Limb (tissue), 2 donors: Measurements from ENCODE around the gene RETN.
"Not testable (repeated sequence)": the region's sequence is repeated elsewhere in the genome, so short reads cannot be mapped to it uniquely, and the experiment has no call there.

ENCODE experiments used
- DNase-seq, 2 donors: peaks; one replicate each; pipeline ENCODE4 v3.0.0-alpha.2; 2016; ENCODE audit errors: extremely low spot score in 2 of 2

Gene RETN

DNA sequence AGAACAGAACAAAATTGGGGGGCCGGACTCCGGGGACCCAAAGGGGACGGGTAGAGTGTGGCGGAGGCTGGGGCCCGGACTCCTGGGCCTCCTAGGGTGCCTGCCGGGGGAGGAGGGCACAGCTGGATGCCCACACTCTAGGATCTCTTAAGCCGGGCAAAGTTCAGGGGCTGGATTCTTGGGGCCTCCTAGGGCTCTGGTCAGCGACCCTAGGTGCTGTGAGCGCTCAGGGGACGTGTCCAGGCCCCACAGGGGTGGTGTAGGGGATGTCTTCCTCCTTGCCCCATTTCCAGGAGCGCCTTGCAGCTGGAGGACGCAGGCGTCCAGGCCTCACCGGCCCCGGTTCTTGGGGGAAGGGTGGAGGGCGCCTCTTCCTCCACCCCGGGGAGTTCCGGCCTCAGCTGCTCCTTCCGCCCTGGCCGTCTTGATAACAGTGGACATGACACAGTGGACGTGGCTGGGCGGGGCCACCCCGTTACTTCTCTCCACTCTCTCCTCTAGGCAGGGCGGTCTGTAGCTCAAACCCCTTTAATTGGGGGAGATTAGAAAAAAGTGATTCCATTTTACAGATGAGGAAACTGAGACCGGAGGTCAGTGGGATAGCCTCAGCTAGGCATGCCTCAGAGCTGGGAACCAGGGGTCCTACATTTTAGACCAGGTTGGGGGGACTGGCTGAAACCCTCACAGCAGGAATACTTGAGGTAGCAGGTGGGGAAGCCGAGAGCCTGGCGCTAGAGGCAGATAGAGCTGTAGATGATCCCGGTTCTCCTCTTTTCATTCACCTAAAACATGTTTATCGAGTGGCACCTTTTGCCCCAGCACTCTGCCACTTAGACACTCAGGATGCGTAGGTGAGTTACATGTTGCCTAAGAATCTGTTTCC lies 31.2 kb upstream of the RETN start:
- DNase-seq = no peak

DNA sequence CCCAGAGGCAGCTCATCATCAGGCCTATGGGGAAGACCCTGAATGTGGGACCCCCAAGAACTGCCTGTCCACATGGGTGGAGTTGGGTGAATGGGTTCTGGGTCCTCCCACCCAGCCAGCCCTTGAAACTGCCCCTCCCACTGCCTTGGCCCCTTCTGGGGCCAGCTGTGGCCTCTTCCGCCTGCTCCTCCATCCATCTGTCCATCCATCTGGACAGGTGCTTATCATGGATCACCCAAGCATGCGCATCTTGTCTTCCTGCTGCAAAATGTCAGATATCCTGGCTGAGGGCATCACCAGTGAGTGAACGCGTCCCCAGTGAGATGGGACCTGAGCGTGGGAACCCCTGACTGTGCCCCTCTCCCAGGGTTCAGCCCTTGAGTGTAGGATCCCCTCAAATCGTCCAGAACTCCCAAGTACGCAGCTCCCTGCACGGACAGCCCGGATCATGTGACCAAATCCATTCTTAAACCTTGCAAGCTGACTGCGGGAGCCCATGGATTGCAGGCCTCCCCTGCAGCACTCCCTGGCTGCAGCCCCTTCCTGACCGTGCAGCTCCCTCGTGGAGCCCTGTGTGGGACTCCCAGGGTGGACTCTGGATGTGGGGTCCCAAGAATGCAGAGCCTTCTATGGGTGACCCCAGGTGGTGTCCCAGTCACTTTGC lies 29.9 kb upstream of the RETN start:
- DNase-seq = no peak

DNA sequence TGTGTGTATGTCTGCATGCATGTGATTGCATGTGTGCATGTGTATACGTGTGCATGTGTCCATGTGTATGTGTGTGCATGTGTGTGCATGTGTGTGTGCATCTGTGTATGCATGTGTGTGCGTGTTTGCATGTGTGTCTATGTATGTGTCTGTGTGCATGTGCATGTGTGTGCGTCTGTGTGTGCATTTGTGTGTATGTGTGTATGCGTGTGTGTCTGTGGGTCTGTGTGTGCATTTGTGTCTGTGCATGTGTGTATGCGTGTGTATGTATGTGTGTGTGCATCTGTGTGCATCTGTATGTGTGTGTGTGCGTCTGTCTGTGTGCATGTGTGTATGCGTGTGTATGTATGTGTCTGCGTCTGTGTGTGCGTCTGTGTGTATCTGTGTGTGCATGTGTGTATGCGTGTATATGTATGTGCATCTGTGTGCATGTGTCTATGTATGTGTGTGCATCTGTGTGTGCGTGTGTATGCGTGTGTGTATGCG lies 28.9 kb upstream of the RETN start:
- DNase-seq = no peak

DNA sequence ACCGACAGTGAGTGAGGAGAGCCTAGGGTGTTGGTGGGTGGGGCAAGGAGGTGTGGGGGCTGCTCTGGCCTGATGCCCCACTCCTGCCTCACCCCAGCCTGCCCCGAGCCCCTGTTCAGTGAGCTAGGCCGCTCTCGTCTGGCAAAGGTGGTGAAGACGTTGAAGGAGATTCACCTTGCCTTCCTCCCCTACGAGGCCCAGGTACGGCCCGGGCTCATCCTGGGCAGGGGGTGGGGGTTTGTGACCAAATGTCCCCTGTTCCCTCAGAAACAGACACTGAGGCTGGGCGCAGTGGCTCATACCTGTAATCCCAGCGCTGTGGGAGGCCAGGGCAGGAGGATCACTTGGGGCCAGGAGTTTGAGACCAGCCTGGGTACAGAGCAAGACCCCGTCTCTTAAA lies 28.0 kb upstream of the RETN start:
- DNase-seq = no peak

DNA sequence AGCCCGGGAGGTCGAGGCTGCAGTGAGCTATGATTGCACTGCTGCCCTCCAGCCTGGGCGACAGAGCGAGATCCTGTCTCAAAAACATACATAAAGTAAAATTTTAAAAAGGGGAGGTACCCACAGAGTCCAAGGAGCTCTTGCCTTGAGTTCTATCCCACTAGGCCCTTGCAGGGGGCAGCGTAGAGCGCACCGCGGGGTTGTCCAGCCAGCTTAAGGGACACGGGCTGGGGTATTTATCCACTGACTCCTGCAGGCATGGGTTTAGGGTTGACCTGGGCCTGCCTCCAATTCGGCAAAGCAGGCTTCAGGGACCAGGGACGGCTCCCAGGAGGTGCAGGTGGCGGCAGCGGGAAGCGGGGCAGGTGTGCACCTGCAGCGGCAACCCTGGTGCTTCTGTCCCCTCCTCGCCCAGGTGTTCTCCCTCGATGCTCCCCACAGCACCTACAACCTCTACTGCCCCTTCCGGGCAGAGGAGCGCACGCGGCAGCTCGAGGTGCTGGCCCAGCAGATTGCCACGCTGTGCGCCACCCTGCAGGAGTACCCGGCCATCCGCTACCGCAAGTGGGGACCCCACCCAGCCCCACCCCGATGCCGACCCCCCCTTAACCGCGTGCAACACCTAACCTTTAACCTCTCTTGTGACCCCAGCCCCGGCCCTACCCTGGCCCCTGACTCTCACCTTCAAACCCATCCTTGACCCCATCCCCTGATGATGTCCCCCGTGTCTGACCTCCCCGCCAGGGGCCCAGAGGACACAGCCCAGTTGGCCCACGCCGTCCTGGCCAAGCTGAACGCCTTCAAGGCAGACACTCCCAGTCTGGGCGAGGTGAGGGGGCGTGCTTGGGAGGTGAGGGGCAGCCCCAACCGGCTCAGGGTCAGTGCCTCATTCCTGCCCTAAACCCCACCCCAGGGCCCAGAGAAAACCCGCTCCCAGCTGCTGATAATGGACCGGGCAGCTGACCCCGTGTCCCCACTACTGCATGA lies 27.3 kb upstream of the RETN start:
- no peak for DNase-seq

DNA sequence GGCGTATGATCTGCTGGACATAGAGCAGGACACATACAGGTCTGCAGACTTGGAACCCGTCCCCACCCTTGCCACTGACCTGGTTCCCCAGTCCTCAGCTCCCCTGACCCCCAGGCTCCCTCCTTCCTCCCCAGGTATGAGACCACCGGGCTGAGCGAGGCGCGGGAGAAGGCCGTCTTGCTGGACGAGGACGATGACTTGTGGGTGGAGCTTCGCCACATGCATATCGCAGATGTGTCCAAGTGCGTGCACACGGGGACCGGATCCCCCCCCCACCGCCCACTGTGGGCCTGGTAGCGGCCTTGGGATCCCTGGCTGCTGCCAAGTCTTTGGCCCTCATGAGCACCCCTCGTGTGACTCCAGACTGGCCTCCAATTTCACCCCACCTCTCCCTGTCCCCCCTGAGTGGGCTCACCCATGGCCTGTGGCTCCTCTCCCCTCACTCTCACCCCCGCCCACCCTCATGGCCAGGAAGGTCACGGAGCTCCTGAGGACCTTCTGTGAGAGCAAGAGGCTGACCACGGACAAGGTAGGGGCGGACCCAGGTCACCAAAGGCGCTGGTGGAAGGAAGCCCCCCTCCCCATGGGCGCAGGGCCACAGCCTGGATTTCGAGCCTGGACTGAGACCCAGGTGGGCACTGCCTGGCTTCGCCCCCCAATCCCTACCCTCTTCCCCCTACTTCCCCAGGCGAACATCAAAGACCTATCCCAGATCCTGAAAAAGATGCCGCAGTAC lies 26.4 kb upstream of the RETN start:
- DNase-seq = no peak

DNA sequence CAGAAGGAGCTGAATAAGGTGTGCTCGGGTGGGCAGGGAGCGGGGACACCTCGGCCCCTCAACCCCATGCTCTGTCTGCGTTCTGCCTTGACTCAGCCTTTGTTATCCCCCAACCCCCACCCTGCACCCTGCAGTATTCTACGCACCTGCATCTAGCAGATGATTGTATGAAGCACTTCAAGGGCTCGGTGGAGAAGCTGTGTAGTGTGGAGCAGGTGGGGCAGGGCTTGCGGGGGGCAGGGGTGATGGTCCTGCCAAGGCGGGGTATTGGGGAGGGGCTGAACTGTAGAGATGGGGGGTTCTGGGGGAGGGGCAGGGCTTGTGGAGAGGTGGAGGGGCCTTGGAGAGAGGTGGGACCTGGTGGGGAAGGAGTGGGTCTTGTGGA lies 25.8 kb upstream of the RETN start:
- DNase-seq = no peak

DNA sequence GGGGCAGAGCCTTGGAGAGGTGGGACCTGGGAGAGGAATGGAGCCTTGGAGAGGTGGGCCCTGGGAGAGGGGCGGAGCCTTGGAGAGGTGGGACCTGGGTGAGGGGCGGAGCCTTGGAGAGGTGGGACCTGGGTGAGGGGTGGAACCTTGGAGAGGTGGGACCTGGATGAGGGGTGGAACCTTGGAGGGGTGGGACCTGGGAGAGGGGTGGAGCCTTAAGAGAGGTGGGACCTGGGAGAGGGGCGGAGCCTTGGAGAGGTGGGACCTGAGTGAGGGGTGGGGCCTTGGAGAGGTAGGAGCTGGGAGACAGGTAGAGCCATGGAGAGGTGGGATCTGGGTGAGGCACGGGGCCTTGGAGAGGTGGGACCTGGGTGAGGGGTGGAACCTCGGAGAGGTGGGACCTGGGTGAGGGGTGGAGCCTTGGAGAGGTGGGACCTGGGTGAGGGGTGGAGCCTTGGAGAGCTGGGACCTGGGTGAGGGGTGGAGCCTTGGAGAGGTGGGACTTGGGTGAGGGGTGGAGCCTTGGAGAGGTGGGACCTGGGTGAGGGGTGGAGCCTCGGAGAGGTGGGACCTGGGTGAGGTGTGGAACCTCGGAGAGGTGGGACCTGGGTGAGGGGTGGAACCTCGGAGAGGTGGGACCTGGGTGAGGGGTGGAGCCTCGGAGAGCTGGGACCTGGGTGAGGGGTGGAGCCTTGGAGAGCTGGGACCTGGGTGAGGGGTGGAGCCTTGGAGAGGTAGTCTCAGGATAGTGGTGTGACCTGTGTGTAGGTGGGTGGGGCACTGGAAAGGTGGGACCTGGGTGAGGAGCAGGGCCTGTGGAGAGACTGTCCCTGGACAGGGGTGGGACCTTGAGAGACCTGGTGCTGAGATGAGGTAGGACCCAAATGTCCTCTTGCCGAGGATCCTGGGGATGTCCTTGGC lies 25.0 kb upstream of the RETN start:
- DNase-seq = not testable (repeated sequence)

DNA sequence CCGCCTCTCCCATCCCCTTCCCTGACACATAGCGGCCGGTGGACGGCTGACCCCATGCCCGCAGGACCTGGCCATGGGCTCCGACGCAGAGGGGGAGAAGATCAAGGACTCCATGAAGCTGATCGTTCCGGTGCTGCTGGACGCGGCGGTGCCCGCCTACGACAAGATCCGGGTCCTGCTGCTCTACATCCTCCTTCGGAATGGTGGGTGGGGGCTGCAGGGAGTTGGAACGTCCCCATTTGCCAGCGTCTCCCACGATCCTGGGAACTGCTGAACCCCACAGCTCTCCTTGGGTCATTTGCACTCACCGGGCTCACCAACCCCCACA lies 24.3 kb upstream of the RETN start:
- DNase-seq = no peak

DNA sequence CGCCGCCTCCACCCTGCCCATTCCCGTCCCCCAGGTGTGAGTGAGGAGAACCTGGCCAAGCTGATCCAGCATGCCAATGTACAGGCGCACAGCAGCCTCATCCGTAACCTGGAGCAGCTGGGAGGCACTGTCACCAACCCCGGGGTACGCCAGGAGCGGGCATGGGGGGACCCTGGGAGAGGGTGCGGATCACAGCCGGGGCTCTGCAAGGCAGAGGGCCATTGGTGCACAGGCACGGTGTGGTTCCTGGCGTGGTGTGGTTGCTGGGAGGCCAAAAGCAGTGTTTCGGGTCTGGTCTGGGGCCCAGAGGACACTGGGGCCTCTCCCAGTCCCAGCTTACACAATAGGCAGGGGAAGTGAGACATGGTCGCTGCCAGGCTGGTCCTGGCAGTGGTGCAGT lies 23.7 kb upstream of the RETN start:
- no peak for DNase-seq

DNA sequence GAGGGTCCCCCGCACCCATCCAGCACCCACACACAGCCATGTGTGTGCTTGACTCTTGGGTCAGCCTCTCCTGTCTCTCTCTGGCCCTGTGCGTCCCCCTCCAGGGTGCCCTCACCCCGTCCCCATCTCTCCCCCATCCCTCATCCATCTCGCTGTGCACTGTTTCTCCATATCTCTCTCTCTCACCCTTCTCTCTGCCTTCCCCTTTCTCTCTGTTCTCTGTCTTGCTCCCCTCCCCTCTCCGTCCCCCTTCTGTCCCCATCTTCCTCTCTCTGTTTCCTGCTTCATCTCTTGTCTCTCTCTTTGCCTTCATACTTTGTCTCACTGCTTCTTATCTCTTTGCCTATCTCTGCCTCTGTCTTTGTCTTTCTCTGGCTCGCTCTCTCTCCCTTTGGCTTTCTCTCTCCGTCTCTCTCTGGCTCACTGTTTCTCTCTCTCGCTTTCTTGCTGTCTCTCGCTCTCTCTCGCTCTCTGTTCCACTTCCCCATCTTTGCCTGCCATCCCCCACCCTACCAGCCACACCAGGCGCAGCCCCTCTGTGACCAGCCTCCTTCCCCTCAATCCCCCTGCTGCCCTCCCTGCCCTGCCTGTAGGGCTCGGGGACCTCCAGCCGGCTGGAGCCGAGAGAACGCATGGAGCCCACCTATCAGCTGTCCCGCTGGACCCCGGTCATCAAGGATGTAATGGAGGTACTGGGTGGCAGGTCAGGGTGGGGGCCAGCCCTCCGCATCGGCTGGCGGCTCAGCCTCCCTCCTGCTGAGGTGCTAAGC lies 23.0 kb upstream of the RETN start:
- DNase-seq = no peak

DNA sequence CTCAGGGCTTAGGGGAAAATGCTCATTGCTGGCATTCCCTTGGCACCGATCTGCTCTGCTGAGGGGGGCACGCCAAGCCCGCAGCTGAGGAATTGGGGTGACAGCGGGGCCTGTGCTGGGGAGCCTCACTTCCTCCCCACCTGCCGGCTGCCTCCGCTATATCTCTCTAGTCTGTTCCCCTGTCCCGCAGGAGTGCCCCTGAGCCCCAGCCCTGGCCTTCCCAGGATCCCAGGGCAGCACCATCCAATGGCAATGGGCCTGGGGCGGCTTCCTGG lies 22.5 kb upstream of the RETN start:
- DNase-seq = no peak

DNA sequence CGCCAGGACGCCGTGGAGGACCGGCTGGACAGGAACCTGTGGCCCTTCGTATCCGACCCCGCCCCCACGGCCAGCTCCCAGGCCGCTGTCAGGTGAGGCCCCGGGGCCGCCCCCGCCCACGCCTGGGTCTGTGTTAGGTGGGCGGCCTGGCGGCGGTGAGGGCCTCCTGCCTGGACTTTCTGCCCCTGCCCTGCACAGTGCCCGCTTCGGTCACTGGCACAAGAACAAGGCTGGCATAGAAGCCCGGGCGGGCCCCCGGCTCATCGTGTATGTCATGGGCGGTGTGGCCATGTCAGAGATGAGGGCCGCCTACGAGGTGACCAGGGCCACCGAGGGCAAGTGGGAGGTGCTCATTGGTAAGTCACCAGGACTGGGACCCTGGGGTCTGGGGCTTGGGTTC lies 21.7 kb upstream of the RETN start:
- DNase-seq = no peak

DNA sequence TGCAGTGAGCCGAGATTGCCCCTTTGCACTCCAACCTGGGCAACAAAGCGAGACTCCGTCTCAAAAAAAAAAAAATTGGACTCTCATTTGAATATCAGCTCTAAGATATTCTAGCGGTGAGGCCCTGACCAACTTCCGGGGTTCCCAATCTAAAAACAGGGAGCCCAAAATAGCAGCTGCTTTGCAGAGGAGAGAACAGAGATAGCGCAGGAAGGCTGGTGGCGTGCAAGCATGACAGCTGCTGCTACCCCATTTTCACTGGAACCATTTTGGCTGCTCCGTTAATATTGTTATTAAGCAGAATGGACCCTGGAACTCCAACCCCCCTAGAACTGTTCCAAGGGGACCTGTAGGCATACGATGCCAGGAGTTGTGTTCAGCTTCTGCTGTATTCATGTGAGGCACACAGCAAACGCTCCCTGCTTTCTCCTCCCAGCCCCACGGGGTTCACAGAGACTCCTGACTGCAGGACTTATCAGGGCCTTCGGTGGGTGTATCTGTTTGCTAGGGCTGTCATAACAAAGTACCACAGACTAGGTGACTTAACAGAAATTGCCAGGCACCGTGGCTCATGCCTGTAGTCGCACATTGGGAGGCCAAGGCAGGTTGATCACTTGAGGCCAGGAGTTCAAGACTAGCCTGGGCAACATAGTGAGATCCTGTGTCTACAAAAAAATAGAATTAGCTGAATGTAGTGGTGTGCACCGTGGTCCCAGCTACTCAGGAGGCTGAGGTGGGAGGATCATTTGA lies 20.4 kb upstream of the RETN start:
- no peak for DNase-seq

DNA sequence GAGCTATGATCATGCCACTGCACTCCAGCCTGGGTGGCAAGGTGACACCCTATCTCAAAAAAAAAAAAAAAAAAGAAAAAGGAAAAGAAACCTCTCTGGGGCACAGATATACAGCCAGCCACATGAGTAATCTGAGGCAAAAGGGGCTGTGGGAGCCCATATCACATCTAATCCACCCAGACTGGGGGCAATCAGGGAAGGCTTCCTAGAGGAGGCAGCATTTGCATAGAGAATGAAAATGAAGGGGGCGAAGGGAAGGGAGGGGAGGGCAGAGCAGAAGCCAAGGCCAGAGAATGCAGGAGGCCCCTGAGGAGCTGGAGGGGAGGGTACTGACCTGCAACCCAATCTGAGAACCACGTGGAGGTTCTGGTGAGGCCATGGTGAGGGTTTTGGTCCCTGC lies 18.7 kb upstream of the RETN start:
- no peak for DNase-seq

DNA sequence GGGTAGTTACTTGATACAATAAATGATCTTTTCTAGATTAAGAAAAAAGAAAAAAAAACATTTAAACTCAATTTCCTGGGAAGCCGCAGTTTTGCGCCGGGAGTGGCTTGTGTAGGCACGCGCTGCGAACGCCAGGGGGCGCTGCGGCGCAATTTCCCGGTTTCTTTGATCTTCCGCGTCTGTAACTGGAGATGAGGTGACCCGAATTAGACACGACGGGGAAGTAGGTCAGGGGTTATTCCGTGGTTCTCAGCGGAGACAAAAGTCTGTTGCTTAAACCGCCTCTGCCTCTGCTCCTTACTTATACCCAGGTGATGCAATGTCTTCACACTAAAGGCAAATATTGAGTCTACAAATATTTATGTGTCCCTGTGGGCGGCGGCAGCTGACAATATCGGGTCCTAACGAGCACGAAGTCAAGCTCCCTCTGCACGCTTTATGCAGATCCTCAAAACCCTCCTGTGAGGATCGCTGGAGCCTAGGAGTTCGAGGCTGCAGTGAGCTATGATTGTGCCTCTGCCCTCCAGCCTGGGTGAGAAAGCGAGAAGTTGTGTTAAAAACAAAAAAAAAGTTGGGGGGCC lies 16.7 kb upstream of the RETN start:
- DNase-seq = peak; percentile 55 to 90

DNA sequence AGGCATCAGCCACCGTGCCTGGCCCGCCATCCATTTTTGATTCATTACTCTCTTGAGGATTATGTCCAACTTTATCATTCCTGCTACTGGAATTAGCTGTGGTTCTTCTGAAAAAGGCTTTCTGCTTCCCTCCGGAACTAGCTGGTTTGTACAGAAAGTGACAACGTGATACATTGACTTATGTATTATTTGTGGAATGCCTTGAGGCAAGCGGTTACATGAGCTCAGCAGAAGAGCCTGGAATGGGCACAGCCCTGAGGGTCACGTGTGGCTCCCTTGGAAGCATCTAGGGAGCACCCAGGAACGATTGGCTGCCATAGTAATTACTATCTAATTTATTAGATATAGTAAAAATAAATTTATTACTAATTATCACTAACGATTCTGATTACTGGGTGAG lies 14.4 kb upstream of the RETN start:
- DNase-seq = no peak

DNA sequence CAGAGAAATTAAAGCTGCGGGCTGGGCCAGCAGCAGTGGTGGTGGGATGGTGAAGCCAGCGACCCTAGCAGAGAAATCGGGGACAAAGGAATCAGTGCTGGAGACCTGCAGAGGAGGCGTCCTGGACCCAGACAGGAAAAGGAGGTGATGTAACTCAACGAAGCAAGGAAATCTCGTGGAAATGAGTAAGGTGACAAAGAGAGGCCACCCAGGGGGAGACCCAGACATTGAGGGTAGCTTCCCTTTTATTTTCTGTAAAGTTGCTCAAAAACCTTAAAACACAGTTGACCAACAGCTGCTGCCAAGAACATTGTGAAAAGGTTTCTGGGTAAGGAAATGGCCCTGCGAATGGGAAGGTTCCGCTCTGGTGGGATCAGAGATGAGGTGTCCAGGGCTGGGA lies 13.3 kb upstream of the RETN start:
- no peak for DNase-seq
